GM19463 (cell line): ENCODE measurements around the gene NOTO.

Experiments
- ATAC-seq: cut with Tn5 transposase; IDR thresholded peaks from one replicate; pipeline ENCODE4 v1.9.1; 2021; ENCODE audit warnings: mild to moderate bottlenecking, moderate library complexity; ENCODE audit not compliant: unreplicated experiment

The NOTO gene

GRCh38 chr2:73255907-73256617 lies 53.7 kb downstream of the NOTO start:
- ATAC-seq, result no peak

GRCh38 chr2:73256618-73256922 lies 54.2 kb downstream of the NOTO start:
- no peak for ATAC-seq

GRCh38 chr2:73257021-73257420 lies 54.6 kb downstream of the NOTO start:
- ATAC-seq, result no peak

GRCh38 chr2:73257425-73258125 lies 55.2 kb downstream of the NOTO start:
- ATAC-seq, result no peak

- no peak for ATAC-seq
Measured at GRCh38 chr2:73258186-73258912, 56.0 kb downstream of the NOTO start.

GRCh38 chr2:73258913-73259215 lies 56.5 kb downstream of the NOTO start:
- ATAC-seq, result no peak

GRCh38 chr2:73259276-73259675 lies 56.9 kb downstream of the NOTO start:
- ATAC-seq, result no peak

- ATAC-seq, result no peak
Measured at GRCh38 chr2:73259704-73260337, 57.4 kb downstream of the NOTO start.

- ATAC-seq, result no peak
Measured at GRCh38 chr2:73260338-73260984, 58.1 kb downstream of the NOTO start.
